HepG2 (cell line): Measurements from ENCODE around the gene SLC1A2. TPM values are rescaled to one million over a fixed set of nuclear protein-coding genes. Genes with fewer than 3 reads are reported as not detected.

Source experiments
- ATAC-seq: fragments of 200-7000 bp; cut with Tn5 transposase; 3 replicates; pipeline ENCODE4 v1.9.1; 2020; ENCODE audit warnings: mild to moderate bottlenecking, moderate library complexity
- BruUV-seq: library from RNA; stranded (reverse); fragments of 400-500 nt; replicated peaks from 2 replicates; lab custom pipeline; 2021; lab: Mats Ljungman, UMichigan
- CTCF ChIA-PET: fragments of 300-600 bp; formaldehyde crosslinking; extraction: SDS; loops from one replicate; lab custom pipeline; 2021; ENCODE audit warnings: low total read pairs, inconsistent platforms, low intra/inter-chr PET ratio; lab: Yijun Ruan, JAX
- POLR2A ChIA-PET: fragments of 350-600 bp; sonication (Branson Sonifier 250); formaldehyde crosslinking; loops from one replicate; lab custom pipeline; 2020; ENCODE audit warnings: antibody characterized with exemption, inconsistent platforms; lab: Yijun Ruan, JAX
- DNase-seq: peaks from one replicate; pipeline ENCODE4 v3.0.0-alpha.2; 2015; ENCODE audit warnings: low spot score
- FAIRE-seq: peaks from 3 replicates; lab custom pipeline; 2011; peaks lifted over from hg19 to GRCh38; lab: Jason Lieb, UNC
- H2AFZ ChIP-seq: one replicate; pipeline ENCODE4 v1.6.1; 2011; ENCODE audit warnings: low read length, inconsistent platforms
- H3K27ac ChIP-seq: fragments of 300-600 bp; 3 replicates; pipeline ENCODE4 v1.8.0; 2011; ENCODE audit warnings: mixed run types, mild to moderate bottlenecking, mixed read lengths, low read length, inconsistent platforms; ENCODE audit not compliant: insufficient read depth; ENCODE audit errors: extremely low read length
- H3K27me3 ChIP-seq, 2 experiments: fragments of 200-600 bp in 1 of 2; 2 replicates in 1 of 2; 3 replicates in 1 of 2; pipeline versions ENCODE4 v1.6.0 to v1.8.0; 2011; ENCODE audit warnings: low read length in 2 of 2, mild to moderate bottlenecking in 2 of 2, moderate library complexity in 2 of 2, inconsistent platforms in 1 of 2; ENCODE audit not compliant: insufficient read depth in 2 of 2, control insufficient read depth in 1 of 2
- H3K36me3 ChIP-seq, 2 experiments: fragments of 200-600 bp in 1 of 2; replicated peaks in 1 of 2; 2 replicates in 1 of 2; 3 replicates in 1 of 2; pipeline versions ENCODE4 v1.5.1 to v1.8.0; 2011; ENCODE audit warnings: low read length in 2 of 2, inconsistent platforms in 1 of 2; ENCODE audit not compliant: insufficient read depth in 2 of 2, control insufficient read depth in 1 of 2
- H3K4me1 ChIP-seq: 2 replicates; pipeline ENCODE4 v1.5.1; 2012; ENCODE audit warnings: low read length, inconsistent platforms; ENCODE audit not compliant: insufficient read depth
- H3K4me2 ChIP-seq: 2 replicates; pipeline ENCODE4 v1.6.0; 2011; ENCODE audit warnings: low read depth, low read length, inconsistent platforms
- H3K4me3 ChIP-seq, 3 experiments: fragments of 200-600 bp in 1 of 3; sonication (generic), shearing (Covaris generic) in 1 of 3; replicated peaks in 1 of 3; 2 replicates each; pipeline ENCODE4 v1.5.1; 2011 to 2016; ENCODE audit warnings: low read length in 3 of 3, inconsistent platforms in 2 of 3, low read depth in 2 of 3, mild to moderate bottlenecking in 2 of 3, control low read depth in 1 of 3, mixed read lengths in 1 of 3; ENCODE audit not compliant: insufficient read depth in 1 of 3
- H3K79me2 ChIP-seq: one replicate; pipeline ENCODE4 v1.6.1; 2011; ENCODE audit warnings: low read length, inconsistent platforms; ENCODE audit not compliant: insufficient read depth
- H3K9ac ChIP-seq: 2 replicates; pipeline ENCODE4 v1.6.0; 2011; ENCODE audit warnings: mild to moderate bottlenecking, low read depth, low read length, inconsistent platforms; ENCODE audit not compliant: insufficient read depth
- H3K9me3 ChIP-seq: 2 replicates; pipeline ENCODE4 v1.5.1; 2012; ENCODE audit warnings: mild to moderate bottlenecking, low read length
- H4K20me1 ChIP-seq: 2 replicates; pipeline ENCODE4 v1.6.0; 2011; ENCODE audit warnings: inconsistent platforms, mild to moderate bottlenecking, low read length, moderate library complexity; ENCODE audit not compliant: insufficient read depth
- FOSL2 ChIP-seq: sonication (generic); formaldehyde crosslinking; IDR thresholded peaks from 2 replicates; pipeline ENCODE4 v1.4.0; 2020; ENCODE audit warnings: missing genetic modification reagents
- FOXO1 ChIP-seq: sonication (generic); formaldehyde crosslinking; IDR thresholded peaks from 2 replicates; pipeline ENCODE4 v1.4.0; 2020; ENCODE audit warnings: missing genetic modification reagents
- KDM6A ChIP-seq: IDR thresholded peaks from 2 replicates; pipeline ENCODE4 v1.6.1; 2016; ENCODE audit warnings: low read depth
- NFE2L1 ChIP-seq: sonication (generic); formaldehyde crosslinking; IDR thresholded peaks from 2 replicates; pipeline ENCODE4 v1.4.0; 2020; ENCODE audit warnings: missing genetic modification reagents, mild to moderate bottlenecking, borderline replicate concordance
- NFIC ChIP-seq: IDR thresholded peaks from 2 replicates; pipeline ENCODE4 v1.6.1; 2012; ENCODE audit warnings: mild to moderate bottlenecking, low read length, inconsistent platforms
- SCMH1 ChIP-seq: sonication (generic); formaldehyde crosslinking; IDR thresholded peaks from 2 replicates; pipeline ENCODE4 v1.9.0; 2021; ENCODE audit warnings: missing genetic modification reagents, mild to moderate bottlenecking, borderline replicate concordance
- YEATS2 ChIP-seq: sonication (generic); formaldehyde crosslinking; IDR thresholded peaks from 2 replicates; pipeline ENCODE4 v1.4.0; 2020; ENCODE audit warnings: missing genetic modification reagents, borderline replicate concordance
- ZEB1 ChIP-seq: IDR thresholded peaks from 2 replicates; pipeline ENCODE4 v1.6.1; 2012; ENCODE audit warnings: mild to moderate bottlenecking, low read depth, inconsistent platforms; ENCODE audit not compliant: insufficient replicate concordance
- ZNF234 ChIP-seq: sonication (generic); formaldehyde crosslinking; conservative IDR thresholded peaks from 2 replicates; pipeline ENCODE4 v1.5.1; 2020; ENCODE audit warnings: mild to moderate bottlenecking, missing genetic modification reagents
- ZNF367 ChIP-seq: sonication (generic); formaldehyde crosslinking; IDR thresholded peaks from 2 replicates; pipeline ENCODE4 v1.4.0; 2020; ENCODE audit warnings: missing genetic modification reagents, borderline replicate concordance
- WGBS: methylation state at CpG from one replicate; pipeline ENCODE4 v1.1.6; 2017; ENCODE audit warnings: low lambda C conversion rate; 5-methylcytosine and 5-hydroxymethylcytosine counted together
- in situ Hi-C: cut with HindIII; loops from 2 replicates; pipeline ENCODE4 v1.10.0; 2017; ENCODE audit warnings: low pct_unique_long_range_greater_than_20kb; ENCODE audit not compliant: extremely low pct_ligation_motif_present
- intact Hi-C: fragments of 100-400 bp; cut with micrococcal nuclease; formaldehyde crosslinking; loops from one replicate; pipeline ENCODE4 v1.10.0; 2022; ENCODE audit not compliant: unreplicated experiment
- polyA plus RNA-seq, 8 experiments: library from polyadenylated mRNA; depleted of rRNA in 3 of 8; stranded (reverse) in 7 of 8; unstranded in 1 of 8; fragments of >200 nt; fragmentation: Illumina TruSeq in 4 of 8; extraction: Trizol in 4 of 8; gene quantifications; 2 replicates each; pipeline versions ENCODE4 v1.2.1 to v1.2.3, GENCODE V29; 2011 to 2016; ENCODE audit warnings: low read depth in 4 of 8, missing spikeins in 1 of 8, mixed read lengths in 1 of 8; ENCODE audit not compliant: insufficient read depth in 1 of 8
- total RNA-seq, 5 experiments: library from RNA; depleted of rRNA; stranded (reverse); fragments of >200 nt; fragmentation: Illumina TruSeq; extraction: Trizol; gene quantifications; 2 replicates each; pipeline ENCODE4 v1.2.3, GENCODE V29; 2016; ENCODE audit warnings: low read depth in 1 of 5
- TF ChIP-seq, protein P1 (sequence below): sonication (generic); formaldehyde crosslinking; IDR thresholded peaks from 2 replicates; pipeline ENCODE4 v1.9.0; 2021; ENCODE audit warnings: mild to moderate bottlenecking, missing genetic modification reagents
- TF ChIP-seq, protein P2 (sequence below): sonication (generic); formaldehyde crosslinking; conservative IDR thresholded peaks from 2 replicates; pipeline ENCODE4 v1.4.0; 2020; ENCODE audit warnings: missing genetic modification reagents

SLC1A2 gene
- total and polyA plus RNA-seq, 2 of the 13 experiments (the other 11 are each of a cell fraction or from before 2014, with no cell fraction given): 23.2 to 43.2 TPM

DNA sequence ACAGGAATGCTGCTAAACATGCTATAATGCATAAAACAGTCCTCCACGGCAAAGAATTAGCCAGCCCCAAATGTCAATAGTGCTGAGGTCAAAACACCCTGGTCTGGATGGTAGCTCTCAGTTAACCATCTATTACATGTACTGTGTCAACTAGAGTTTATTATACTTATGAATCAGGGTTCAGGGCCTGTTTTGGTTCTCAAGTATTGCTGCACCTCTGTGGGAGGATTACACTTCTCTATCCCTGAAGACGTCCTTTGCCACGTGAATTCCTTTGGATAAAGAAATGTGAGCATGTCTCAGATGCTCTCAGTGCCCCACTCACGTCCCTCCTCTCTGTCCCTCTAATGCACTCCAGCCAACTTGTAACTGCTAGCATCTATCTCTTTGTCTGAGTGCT, 53.4 kb downstream of the SLC1A2 start:
- Histone ChIP-seq H3K79me2 (no peaks in the 10 kb centered on the region), H3K4me2 (no peak overlapping the region), H3K9me3 (peaks cover 7% of the 10 kb centered on the region; the same call in 1 of the 2 replicates), H3K36me3 (no peaks in the 10 kb centered on the region), H3K4me3 (no peak overlapping the region), H3K9ac (no peak overlapping the region), H4K20me1 (no peaks in the 10 kb centered on the region), H3K27me3 (no peaks in the 10 kb centered on the region; a peak in 1 of 5 replicates), H3K4me1 (peaks cover 41% of the 10 kb centered on the region), H2AFZ (no peak overlapping the region), H3K27ac (no peak overlapping the region)
- TF ChIP-seq YEATS2 (no peak), ZNF234 (CRISPR knock-in tag) (no peak), FOXO1 (no peak), KDM6A (no peak), NFIC (no peak)
- intact Hi-C loops: no loop called here
- BruUV-seq: no TSS peak
- in situ Hi-C loops: no loop called here
- FAIRE-seq: no peak
- 43% methylated on average over 4 of the region's 4 CpGs for WGBS
- ChIA-PET CTCF (no interaction called here), POLR2A (no interaction called here)
- no peak for ATAC-seq
- no peak for DNase-seq

DNA sequence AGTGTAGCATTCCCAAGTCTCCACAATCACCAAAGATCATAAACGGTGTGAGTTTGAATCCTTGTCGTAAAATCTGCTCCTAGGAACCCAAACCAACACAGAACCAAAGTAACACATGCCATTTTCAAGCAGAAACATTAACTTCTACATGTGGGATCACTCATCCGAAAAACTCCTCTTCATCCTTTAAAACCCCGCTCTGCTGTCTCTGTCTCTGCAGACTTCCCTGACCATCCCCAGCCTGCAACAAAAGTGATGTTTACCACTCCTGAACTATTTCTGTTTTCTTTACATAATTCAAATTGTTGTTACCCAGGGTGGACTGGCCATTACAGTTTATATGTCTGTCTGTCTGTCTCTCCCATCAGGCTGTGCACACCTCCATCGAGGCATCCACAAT, 54.0 kb downstream of the SLC1A2 start:
- ATAC-seq (no peak), DNase-seq (no peak), FAIRE-seq (no peak)
- whole genome bisulfite sequencing: 92% methylated on average over 3 of the region's 5 CpGs
- Histone ChIP-seq H4K20me1 (no peaks in the 10 kb centered on the region), H3K27ac (no peak overlapping the region), H2AFZ (no peak overlapping the region), H3K4me2 (no peak overlapping the region), H3K27me3 (no peaks in the 10 kb centered on the region; a peak in 1 of 5 replicates), H3K79me2 (no peaks in the 10 kb centered on the region), H3K36me3 (no peaks in the 10 kb centered on the region), H3K4me3 (no peak overlapping the region), H3K9me3 (peaks cover 7% of the 10 kb centered on the region; the same call in 1 of the 2 replicates), H3K9ac (no peak overlapping the region), H3K4me1 (peaks cover 47% of the 10 kb centered on the region)
- in situ Hi-C loops: no loop called here
- intact Hi-C loops: no loop called here
- BruUV-seq: no TSS peak
- ChIA-PET POLR2A (no interaction called here), CTCF (no interaction called here)
- no peak for TF ChIP-seq NFE2L1
- no peak for TF ChIP-seq FOSL2
- no peak for TF ChIP-seq SCMH1 (CRISPR knock-in tag)
- TF ChIP-seq, protein P1, sequence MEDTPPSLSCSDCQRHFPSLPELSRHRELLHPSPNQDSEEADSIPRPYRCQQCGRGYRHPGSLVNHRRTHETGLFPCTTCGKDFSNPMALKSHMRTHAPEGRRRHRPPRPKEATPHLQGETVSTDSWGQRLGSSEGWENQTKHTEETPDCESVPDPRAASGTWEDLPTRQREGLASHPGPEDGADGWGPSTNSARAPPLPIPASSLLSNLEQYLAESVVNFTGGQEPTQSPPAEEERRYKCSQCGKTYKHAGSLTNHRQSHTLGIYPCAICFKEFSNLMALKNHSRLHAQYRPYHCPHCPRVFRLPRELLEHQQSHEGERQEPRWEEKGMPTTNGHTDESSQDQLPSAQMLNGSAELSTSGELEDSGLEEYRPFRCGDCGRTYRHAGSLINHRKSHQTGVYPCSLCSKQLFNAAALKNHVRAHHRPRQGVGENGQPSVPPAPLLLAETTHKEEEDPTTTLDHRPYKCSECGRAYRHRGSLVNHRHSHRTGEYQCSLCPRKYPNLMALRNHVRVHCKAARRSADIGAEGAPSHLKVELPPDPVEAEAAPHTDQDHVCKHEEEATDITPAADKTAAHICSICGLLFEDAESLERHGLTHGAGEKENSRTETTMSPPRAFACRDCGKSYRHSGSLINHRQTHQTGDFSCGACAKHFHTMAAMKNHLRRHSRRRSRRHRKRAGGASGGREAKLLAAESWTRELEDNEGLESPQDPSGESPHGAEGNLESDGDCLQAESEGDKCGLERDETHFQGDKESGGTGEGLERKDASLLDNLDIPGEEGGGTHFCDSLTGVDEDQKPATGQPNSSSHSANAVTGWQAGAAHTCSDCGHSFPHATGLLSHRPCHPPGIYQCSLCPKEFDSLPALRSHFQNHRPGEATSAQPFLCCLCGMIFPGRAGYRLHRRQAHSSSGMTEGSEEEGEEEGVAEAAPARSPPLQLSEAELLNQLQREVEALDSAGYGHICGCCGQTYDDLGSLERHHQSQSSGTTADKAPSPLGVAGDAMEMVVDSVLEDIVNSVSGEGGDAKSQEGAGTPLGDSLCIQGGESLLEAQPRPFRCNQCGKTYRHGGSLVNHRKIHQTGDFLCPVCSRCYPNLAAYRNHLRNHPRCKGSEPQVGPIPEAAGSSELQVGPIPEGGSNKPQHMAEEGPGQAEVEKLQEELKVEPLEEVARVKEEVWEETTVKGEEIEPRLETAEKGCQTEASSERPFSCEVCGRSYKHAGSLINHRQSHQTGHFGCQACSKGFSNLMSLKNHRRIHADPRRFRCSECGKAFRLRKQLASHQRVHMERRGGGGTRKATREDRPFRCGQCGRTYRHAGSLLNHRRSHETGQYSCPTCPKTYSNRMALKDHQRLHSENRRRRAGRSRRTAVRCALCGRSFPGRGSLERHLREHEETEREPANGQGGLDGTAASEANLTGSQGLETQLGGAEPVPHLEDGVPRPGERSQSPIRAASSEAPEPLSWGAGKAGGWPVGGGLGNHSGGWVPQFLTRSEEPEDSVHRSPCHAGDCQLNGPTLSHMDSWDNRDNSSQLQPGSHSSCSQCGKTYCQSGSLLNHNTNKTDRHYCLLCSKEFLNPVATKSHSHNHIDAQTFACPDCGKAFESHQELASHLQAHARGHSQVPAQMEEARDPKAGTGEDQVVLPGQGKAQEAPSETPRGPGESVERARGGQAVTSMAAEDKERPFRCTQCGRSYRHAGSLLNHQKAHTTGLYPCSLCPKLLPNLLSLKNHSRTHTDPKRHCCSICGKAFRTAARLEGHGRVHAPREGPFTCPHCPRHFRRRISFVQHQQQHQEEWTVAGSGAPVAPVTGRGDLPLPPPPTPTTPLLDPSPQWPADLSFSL (CRISPR knock-in tag): no peak
- no peak for TF ChIP-seq ZNF367 (CRISPR knock-in tag)
- TF ChIP-seq, protein P2, sequence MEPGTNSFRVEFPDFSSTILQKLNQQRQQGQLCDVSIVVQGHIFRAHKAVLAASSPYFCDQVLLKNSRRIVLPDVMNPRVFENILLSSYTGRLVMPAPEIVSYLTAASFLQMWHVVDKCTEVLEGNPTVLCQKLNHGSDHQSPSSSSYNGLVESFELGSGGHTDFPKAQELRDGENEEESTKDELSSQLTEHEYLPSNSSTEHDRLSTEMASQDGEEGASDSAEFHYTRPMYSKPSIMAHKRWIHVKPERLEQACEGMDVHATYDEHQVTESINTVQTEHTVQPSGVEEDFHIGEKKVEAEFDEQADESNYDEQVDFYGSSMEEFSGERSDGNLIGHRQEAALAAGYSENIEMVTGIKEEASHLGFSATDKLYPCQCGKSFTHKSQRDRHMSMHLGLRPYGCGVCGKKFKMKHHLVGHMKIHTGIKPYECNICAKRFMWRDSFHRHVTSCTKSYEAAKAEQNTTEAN (CRISPR knock-in tag): no peak
- TF ChIP-seq ZEB1: no peak
